Neutrophil (primary cell): ENCODE data around the gene PDE4D.

Experiments
- H3K27ac ChIP-seq: fragments of 200-600 bp; sonication (generic); 2 replicates; pipeline ENCODE4 v1.5.1; 2016; ENCODE audit warnings: mild to moderate bottlenecking, moderate library complexity
- H3K27me3 ChIP-seq: fragments of 200-600 bp; sonication (generic); 2 replicates; pipeline ENCODE4 v1.6.0; 2016; ENCODE audit warnings: mild to moderate bottlenecking
- H3K36me3 ChIP-seq: fragments of 200-600 bp; sonication (generic); 2 replicates; pipeline ENCODE4 v1.5.1; 2017
- H3K4me1 ChIP-seq, 2 experiments: fragments of 200-600 bp in 1 of 2; sonication (generic) in 1 of 2; 1 replicate in 1 of 2; 2 replicates in 1 of 2; pipeline versions ENCODE4 v1.5.1 to v1.6.1; 2013 to 2016; ENCODE audit warnings: low read depth in 1 of 2, low read length in 1 of 2, mild to moderate bottlenecking in 1 of 2, moderate library complexity in 1 of 2; ENCODE audit not compliant: control insufficient read depth in 1 of 2, insufficient read depth in 1 of 2
- H3K4me3 ChIP-seq, 2 experiments: fragments of 200-600 bp in 1 of 2; sonication (generic) in 1 of 2; 1 replicate in 1 of 2; 2 replicates in 1 of 2; pipeline ENCODE4 v1.5.1; 2013 to 2016; ENCODE audit warnings: low read depth in 1 of 2, low read length in 1 of 2, mild to moderate bottlenecking in 1 of 2, moderate library complexity in 1 of 2
- H3K9me3 ChIP-seq: fragments of 200-600 bp; sonication (generic); 2 replicates; pipeline ENCODE4 v1.5.1; 2016
- TF ChIP-seq, protein P1 (sequence below): fragments of 200-600 bp; sonication (generic); IDR thresholded peaks from 2 replicates; pipeline ENCODE4 v1.5.1; 2016; ENCODE audit warnings: antibody characterized with exemption

The PDE4D gene

GRCh38 chr5:59097712-59098111, 795.8 kb downstream of the PDE4D start:
- TF ChIP-seq, protein P1, sequence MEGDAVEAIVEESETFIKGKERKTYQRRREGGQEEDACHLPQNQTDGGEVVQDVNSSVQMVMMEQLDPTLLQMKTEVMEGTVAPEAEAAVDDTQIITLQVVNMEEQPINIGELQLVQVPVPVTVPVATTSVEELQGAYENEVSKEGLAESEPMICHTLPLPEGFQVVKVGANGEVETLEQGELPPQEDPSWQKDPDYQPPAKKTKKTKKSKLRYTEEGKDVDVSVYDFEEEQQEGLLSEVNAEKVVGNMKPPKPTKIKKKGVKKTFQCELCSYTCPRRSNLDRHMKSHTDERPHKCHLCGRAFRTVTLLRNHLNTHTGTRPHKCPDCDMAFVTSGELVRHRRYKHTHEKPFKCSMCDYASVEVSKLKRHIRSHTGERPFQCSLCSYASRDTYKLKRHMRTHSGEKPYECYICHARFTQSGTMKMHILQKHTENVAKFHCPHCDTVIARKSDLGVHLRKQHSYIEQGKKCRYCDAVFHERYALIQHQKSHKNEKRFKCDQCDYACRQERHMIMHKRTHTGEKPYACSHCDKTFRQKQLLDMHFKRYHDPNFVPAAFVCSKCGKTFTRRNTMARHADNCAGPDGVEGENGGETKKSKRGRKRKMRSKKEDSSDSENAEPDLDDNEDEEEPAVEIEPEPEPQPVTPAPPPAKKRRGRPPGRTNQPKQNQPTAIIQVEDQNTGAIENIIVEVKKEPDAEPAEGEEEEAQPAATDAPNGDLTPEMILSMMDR, result no peak
- Histone ChIP-seq H3K9me3 (no peaks in the 10 kb centered on the region), H3K36me3 (no peaks in the 10 kb centered on the region), H3K4me1 (no peaks in the 10 kb centered on the region), H3K4me3 (no peak overlapping the region), H3K27me3 (no peaks in the 10 kb centered on the region), H3K27ac (no peak overlapping the region)

GRCh38 chr5:59097116-59097515, 796.4 kb downstream of the PDE4D start:
- TF ChIP-seq, protein P1, result no peak
- H3K4me3 ChIP-seq, result no peak overlapping the region

DNA sequence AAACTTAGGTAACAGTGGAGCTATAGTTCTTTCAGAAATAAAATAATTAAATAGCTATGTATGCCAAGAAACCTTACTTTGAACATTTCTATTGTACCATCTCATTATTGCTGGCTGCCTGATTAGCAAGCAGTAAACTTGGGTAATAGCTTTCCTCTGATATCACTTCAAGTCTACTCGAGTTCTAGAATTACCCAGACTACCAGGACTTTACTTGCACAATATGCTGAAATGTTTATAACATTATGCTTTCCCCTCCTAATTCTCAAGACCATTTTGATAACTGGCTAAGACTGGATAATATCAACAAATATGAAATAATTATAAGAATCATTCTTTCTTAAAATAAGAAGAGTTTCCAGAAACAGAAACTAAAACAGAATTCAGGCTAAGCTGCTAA, 798.0 kb downstream of the PDE4D start:
- Histone ChIP-seq H3K36me3 (no peaks in the 10 kb centered on the region), H3K4me3 (no peak overlapping the region), H3K27ac (no peak overlapping the region)

More at GRCh38 chr5:59097116-59097515, 796.4 kb downstream of the PDE4D start:
- Histone ChIP-seq H3K27me3 (no peaks in the 10 kb centered on the region), H3K9me3 (no peaks in the 10 kb centered on the region), H3K27ac (no peak overlapping the region), H3K36me3 (no peaks in the 10 kb centered on the region), H3K4me1 (no peaks in the 10 kb centered on the region)

GRCh38 chr5:59094864-59095263, 798.7 kb downstream of the PDE4D start:
- H3K4me1 ChIP-seq, result no peaks in the 10 kb centered on the region
- H3K9me3 ChIP-seq, result no peaks in the 10 kb centered on the region
- H3K36me3 ChIP-seq, result no peaks in the 10 kb centered on the region
- TF ChIP-seq, protein P1, result no peak
- no peaks in the 10 kb centered on the region for H3K27me3 ChIP-seq
- H3K27ac ChIP-seq, result no peak overlapping the region
- no peak overlapping the region for H3K4me3 ChIP-seq

More for the DNA sequence above, 798.0 kb downstream of the PDE4D start:
- TF ChIP-seq, protein P1, result no peak
- H3K4me1 ChIP-seq, result no peaks in the 10 kb centered on the region
- no peaks in the 10 kb centered on the region for H3K9me3 ChIP-seq
- no peaks in the 10 kb centered on the region for H3K27me3 ChIP-seq

DNA sequence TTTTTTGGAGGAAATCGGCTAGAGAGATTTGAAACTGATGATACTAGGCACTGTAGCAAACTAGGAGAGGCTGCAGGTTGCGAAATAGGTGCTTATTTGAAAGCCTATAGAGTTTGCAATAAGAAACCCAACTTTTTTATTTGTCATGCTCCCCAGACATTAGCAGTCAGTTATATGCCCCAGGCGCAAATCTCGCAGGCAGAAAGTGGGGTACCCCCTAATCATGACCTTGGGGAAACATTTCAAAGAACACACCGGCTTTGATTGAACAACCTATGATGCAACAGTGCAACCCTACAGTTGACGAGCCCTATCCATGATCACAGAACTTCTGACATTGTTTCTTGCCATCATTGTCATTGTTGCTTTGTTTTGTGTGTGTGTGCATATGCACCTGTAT, 800.2 kb downstream of the PDE4D start:
- TF ChIP-seq, protein P1, result no peak
- Histone ChIP-seq H3K27me3 (no peaks in the 10 kb centered on the region), H3K9me3 (no peaks in the 10 kb centered on the region), H3K4me1 (no peaks in the 10 kb centered on the region), H3K4me3 (no peak overlapping the region), H3K27ac (no peak overlapping the region), H3K36me3 (no peaks in the 10 kb centered on the region)

DNA sequence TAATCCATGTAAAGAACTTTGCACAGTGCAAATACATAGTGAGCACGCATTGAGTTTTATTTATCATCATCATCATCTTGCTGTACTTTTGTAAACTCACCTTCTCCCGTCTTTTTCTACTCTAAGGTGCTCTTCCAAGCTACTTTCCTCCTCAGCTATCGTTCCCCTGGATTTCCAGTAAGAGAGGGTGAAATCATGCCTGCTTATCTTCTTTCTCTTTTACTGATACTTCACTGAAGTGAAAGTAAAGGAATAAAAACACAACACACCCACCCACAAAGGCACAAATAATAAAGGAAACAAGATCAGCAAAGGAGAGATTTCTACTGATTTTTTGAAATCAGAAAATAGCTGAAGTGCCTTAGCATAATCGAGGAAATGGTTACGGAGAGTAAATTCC, 800.8 kb downstream of the PDE4D start:
- TF ChIP-seq, protein P1, result no peak
- H3K4me3 ChIP-seq, result no peak overlapping the region

More for the DNA sequence above, 800.8 kb downstream of the PDE4D start:
- no peak overlapping the region for H3K27ac ChIP-seq
- no peaks in the 10 kb centered on the region for H3K27me3 ChIP-seq
- no peaks in the 10 kb centered on the region for H3K36me3 ChIP-seq
- H3K4me1 ChIP-seq, result no peaks in the 10 kb centered on the region
- no peaks in the 10 kb centered on the region for H3K9me3 ChIP-seq
